Endothelial cell (in vitro differentiated cells): ENCODE data around the gene FAM187B. TPM values are rescaled to one million over a fixed set of nuclear protein-coding genes. Genes with fewer than 3 reads are reported as not detected.
"Not testable (repeated sequence)": the region's sequence is repeated elsewhere in the genome, so short reads cannot be mapped to it uniquely, and the experiment has no call there.

Source experiments
- DNase-seq: peaks from one replicate; pipeline ENCODE4 v3.0.0; 2021; ENCODE audit warnings: low spot score
- H3K27ac Mint-ChIP-seq: one replicate; pipeline ENCODE4 v1.8.0; 2021; ENCODE audit warnings: mixed read lengths, inconsistent platforms; ENCODE audit not compliant: unreplicated experiment
- H3K27me3 Mint-ChIP-seq: one replicate; pipeline ENCODE4 v1.8.0; 2021; ENCODE audit warnings: mild to moderate bottlenecking, moderate library complexity, mixed read lengths, inconsistent platforms; ENCODE audit not compliant: unreplicated experiment
- H3K36me3 Mint-ChIP-seq: one replicate; pipeline ENCODE4 v1.8.0; 2021; ENCODE audit warnings: mild to moderate bottlenecking, low read depth, mixed read lengths, inconsistent platforms; ENCODE audit not compliant: unreplicated experiment
- H3K4me1 Mint-ChIP-seq: one replicate; pipeline ENCODE4 v1.8.0; 2021; ENCODE audit warnings: mild to moderate bottlenecking, mixed read lengths, inconsistent platforms; ENCODE audit not compliant: unreplicated experiment
- H3K4me3 Mint-ChIP-seq: one replicate; pipeline ENCODE4 v1.8.0; 2021; ENCODE audit warnings: mild to moderate bottlenecking, mixed read lengths, inconsistent platforms; ENCODE audit not compliant: unreplicated experiment
- H3K9me3 Mint-ChIP-seq: one replicate; pipeline ENCODE4 v1.8.0; 2021; ENCODE audit warnings: mixed read lengths, inconsistent platforms; ENCODE audit not compliant: unreplicated experiment
- total RNA-seq: library from RNA; stranded (reverse); fragmentation: NEBNext Ultra II Directional; extraction: Animal tissue kit (Norgen Biotek cat#: 25700); gene quantifications from one replicate; pipeline ENCODE4 v1.2.1, GENCODE V29; 2021; ENCODE audit not compliant: unreplicated experiment
- TF ChIP-seq, protein P1 (sequence below): fragments of 200-600 bp; sonication (generic); IDR thresholded peaks from one replicate; pipeline ENCODE4 v1.5.0; 2021; ENCODE audit warnings: antibody characterized with exemption; ENCODE audit not compliant: unreplicated experiment

The FAM187B gene
- total RNA-seq, 1 donor from 2014 or later: not detected

DNA sequence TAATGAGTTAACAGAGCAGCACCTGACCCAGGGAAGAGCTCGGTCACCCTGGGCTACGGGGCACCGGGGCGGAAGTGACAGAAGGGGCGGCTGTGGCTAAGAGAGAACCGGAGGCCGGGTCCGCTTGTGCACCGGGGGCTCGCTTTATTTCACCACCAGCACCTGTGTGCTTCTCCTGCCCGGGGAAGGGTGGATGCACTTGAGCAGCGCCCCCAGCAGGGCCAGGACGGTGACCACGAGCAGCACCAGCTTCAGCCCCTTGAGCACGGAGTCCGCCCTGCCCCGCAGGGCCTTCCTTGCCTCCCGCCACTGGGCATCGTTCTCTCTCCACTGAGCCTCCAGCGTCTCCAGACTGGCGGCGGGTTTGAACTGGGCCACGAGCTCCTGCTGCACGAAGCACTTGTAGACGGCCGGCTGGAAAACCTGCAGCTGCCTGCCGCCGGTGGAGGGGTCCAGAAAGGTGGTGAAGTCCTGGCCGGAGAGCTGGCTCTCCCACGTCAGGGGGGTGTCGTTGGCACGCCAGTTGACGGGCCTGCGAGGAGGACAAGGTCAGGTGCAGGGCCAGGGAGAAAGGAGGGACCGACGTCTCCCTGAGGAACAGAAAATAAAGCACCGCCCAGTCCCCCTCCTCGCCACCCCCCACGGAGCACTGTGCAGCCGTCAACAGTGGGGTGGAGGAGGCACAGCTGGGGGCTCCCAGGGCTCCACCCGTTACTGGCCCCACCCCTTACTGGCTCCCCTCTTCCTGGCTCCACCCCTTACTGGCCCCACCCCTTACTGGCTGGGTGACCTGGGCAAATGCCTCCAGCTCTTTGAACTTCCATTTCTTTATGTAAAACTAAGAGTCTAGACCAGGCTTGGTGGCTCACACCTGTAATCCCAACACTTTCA is 3.6 kb downstream of the FAM187B start:
- Mint-ChIP-seq H3K27ac (no peak overlapping the region), H3K27me3 (peaks cover 9% of the 10 kb centered on the region), H3K4me1 (no peaks in the 10 kb centered on the region), H3K36me3 (no peaks in the 10 kb centered on the region), H3K9me3 (no peaks in the 10 kb centered on the region), H3K4me3 (no peak overlapping the region)
- no peak for DNase-seq
- TF ChIP-seq, protein P1, sequence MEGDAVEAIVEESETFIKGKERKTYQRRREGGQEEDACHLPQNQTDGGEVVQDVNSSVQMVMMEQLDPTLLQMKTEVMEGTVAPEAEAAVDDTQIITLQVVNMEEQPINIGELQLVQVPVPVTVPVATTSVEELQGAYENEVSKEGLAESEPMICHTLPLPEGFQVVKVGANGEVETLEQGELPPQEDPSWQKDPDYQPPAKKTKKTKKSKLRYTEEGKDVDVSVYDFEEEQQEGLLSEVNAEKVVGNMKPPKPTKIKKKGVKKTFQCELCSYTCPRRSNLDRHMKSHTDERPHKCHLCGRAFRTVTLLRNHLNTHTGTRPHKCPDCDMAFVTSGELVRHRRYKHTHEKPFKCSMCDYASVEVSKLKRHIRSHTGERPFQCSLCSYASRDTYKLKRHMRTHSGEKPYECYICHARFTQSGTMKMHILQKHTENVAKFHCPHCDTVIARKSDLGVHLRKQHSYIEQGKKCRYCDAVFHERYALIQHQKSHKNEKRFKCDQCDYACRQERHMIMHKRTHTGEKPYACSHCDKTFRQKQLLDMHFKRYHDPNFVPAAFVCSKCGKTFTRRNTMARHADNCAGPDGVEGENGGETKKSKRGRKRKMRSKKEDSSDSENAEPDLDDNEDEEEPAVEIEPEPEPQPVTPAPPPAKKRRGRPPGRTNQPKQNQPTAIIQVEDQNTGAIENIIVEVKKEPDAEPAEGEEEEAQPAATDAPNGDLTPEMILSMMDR: no peak

DNA sequence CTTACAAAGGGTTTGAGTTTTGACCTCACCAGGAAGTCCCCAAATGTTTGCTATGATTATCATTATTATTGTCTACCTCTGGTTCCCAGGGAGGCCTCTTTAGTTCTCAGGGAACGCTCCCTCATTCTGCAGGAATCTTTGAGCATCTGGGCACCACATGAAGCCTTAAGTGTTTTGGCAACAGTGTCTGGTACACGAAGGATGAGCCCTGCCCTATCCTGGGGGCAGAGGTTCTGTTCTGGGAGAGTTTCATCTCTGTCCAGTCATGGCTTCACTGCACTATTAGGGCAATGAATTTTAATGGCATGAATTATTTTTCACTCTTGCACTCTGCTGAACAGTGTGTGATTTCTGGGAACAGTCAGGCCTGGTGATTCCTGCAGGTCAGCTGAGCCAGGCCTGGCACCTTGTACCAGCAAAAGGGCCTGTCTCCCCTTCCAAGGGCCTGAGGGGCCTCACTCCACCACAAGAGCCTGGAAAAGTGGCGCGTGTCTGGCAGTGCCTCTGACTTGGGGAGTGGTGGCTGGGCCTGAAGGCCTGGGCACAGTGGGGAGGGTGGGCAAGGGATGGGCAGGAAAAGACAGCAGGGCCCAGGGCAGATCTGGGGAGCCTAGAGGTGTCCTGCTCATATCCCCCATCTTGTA is 4.6 kb downstream of the FAM187B start:
- TF ChIP-seq, protein P1: no peak
- H3K36me3 Mint-ChIP-seq: no peaks in the 10 kb centered on the region
- H3K4me1 Mint-ChIP-seq: no peaks in the 10 kb centered on the region
- no peak for DNase-seq
- H3K27ac Mint-ChIP-seq: no peak overlapping the region
- H3K4me3 Mint-ChIP-seq: no peak overlapping the region
- peaks cover 12% of the 10 kb centered on the region for H3K27me3 Mint-ChIP-seq
- H3K9me3 Mint-ChIP-seq: peaks cover 5% of the 10 kb centered on the region

DNA sequence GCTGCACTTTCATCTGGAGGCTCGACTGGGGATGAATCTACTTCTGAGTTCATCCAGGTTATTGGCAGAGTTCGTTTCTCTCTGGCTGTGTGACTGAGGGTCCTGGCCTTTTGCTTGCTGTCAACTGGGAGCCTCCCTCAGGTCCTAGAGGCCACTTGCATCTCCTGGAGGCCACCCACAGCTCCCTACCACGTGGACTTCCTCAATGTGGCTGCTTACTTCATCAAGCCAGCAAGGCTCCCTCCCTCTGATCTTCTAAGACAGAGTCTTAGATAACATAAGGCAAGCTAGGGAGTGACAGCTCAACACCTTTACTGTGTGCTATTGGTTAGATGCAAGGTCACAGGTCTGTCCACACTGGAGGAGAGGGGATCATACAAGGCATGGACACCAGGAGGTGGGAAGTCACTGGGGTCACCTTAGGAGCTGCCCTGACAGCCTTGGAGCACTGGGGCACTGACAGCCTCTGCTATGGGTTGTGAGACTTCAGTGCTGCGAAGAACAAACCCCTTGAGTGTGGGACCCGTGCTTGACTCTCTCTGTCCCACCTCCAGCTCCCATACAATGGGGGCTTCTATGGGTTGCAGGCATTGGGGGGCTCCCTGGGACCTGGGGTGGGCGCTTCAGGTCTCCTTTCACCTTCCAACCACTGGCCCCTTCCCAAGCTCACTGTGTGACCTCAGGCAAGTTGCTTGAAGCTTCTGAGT is 5.3 kb downstream of the FAM187B start:
- TF ChIP-seq, protein P1: no peak
- H3K9me3 Mint-ChIP-seq: peaks cover 5% of the 10 kb centered on the region
- no peaks in the 10 kb centered on the region for H3K4me1 Mint-ChIP-seq
- H3K27me3 Mint-ChIP-seq: peaks cover 14% of the 10 kb centered on the region
- no peak overlapping the region for H3K27ac Mint-ChIP-seq
- no peaks in the 10 kb centered on the region for H3K36me3 Mint-ChIP-seq
- DNase-seq: no peak
- H3K4me3 Mint-ChIP-seq: no peak overlapping the region

DNA sequence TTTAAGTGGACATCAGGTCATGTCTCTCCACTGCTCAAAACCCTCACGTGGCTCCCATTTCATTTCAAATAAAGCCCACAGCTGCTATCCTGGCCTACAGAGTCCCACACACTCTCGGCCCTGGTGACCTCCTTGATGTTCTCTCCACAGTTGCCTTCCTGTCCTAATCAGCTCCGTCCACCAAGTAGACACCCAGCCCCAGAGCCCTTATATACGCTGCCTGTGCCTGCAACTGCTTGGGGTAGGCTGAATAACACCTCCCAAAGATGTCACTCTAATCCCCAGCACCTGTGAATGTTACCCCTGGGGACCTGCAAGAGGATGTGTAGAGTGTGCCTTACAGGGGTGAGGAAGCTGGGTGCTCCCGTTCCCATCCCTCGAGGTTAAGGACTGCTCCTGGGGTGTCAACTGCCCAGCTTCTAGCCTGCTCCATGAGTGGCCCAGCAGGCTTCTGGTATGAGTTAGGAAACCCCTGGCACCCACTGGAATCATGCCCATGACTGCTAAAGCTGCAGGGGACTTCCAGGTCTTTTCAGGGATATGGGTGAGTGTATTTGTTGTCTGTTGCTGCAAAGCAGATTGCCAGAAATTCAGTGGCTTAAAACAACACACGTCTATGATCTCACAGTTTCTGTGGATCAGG is 6.0 kb downstream of the FAM187B start:
- peaks cover 11% of the 10 kb centered on the region for H3K27me3 Mint-ChIP-seq
- H3K27ac Mint-ChIP-seq: no peak overlapping the region
- H3K36me3 Mint-ChIP-seq: no peaks in the 10 kb centered on the region
- H3K9me3 Mint-ChIP-seq: peaks cover 5% of the 10 kb centered on the region
- no peak for DNase-seq
- no peaks in the 10 kb centered on the region for H3K4me1 Mint-ChIP-seq
- TF ChIP-seq, protein P1: no peak
- no peak overlapping the region for H3K4me3 Mint-ChIP-seq

DNA sequence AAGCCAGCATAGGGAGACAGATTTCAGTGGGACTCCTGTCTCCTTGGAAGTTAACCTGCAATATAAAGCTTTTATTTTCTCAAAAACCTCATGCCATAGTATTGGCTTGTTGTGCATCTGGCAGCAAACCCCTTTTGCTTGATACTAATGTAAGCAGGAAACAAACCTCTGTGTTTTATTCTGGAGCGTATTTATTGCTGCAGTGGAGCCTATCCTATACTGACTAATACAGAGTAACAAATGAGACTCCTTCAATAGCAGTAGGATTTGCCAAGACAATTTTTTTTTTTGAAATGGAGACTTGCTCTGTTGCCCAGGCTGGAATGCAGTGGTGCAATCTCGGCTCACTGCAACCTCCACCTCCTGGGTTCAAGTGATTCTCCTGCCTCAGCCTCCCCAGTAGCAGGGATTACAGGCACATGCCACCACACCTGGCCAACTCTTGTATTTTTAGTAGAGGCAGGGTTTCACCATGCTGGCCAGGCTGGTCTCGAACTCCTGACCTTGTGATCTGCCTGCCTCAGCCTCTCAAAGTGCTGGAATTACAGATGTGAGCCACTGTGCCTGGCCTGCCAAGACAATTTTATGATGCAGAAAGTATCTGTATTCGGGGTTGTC is 7.5 kb downstream of the FAM187B start:
- H3K27me3 Mint-ChIP-seq, H3K9me3 Mint-ChIP-seq, H3K27ac Mint-ChIP-seq, H3K4me3 Mint-ChIP-seq, H3K4me1 Mint-ChIP-seq, DNase-seq, H3K36me3 Mint-ChIP-seq: not testable (repeated sequence)
